COLO668 (cell line): ENCODE data around the gene PIK3C2G.

Experiments used
- DNase-seq: peaks from one replicate; lab custom pipeline; 2025; ENCODE audit not compliant: unreplicated experiment; lab: John Stamatoyannopoulos, UW

PIK3C2G gene

GRCh38 chr12:18277196-18277595 lies 15.9 kb downstream of the PIK3C2G start:
- DNase-seq: no peak

GRCh38 chr12:18280728-18281127 lies 19.4 kb downstream of the PIK3C2G start:
- DNase-seq: no peak

GRCh38 chr12:18281941-18282340 lies 20.6 kb downstream of the PIK3C2G start:
- no peak for DNase-seq

- DNase-seq: no peak
These were observed 22.5 kb downstream of the PIK3C2G start for GRCh38 chr12:18283831-18284230.

- no peak for DNase-seq
These were observed 23.1 kb downstream of the PIK3C2G start for GRCh38 chr12:18284386-18284785.

GRCh38 chr12:18285161-18285560 lies 23.8 kb downstream of the PIK3C2G start:
- no peak for DNase-seq

GRCh38 chr12:18290386-18290785 lies 29.1 kb downstream of the PIK3C2G start:
- no peak for DNase-seq

- no peak for DNase-seq
These were observed 33.6 kb downstream of the PIK3C2G start for GRCh38 chr12:18294889-18295288.

GRCh38 chr12:18296201-18296908 lies 35.0 kb downstream of the PIK3C2G start:
- no peak for DNase-seq

- no peak for DNase-seq
These were observed 35.6 kb downstream of the PIK3C2G start for GRCh38 chr12:18296909-18297280.

- DNase-seq: no peak
These were observed 36.6 kb downstream of the PIK3C2G start for GRCh38 chr12:18297902-18298301.

- no peak for DNase-seq
These were observed 41.6 kb downstream of the PIK3C2G start for GRCh38 chr12:18302809-18303430.

GRCh38 chr12:18304609-18305008 lies 43.3 kb downstream of the PIK3C2G start:
- DNase-seq: no peak

- no peak for DNase-seq
These were observed 45.0 kb downstream of the PIK3C2G start for GRCh38 chr12:18306311-18306710.

GRCh38 chr12:18313306-18313705 lies 52.0 kb downstream of the PIK3C2G start:
- no peak for DNase-seq

GRCh38 chr12:18320036-18320617 lies 58.8 kb downstream of the PIK3C2G start:
- DNase-seq: no peak

- no peak for DNase-seq
These were observed 59.7 kb downstream of the PIK3C2G start for GRCh38 chr12:18320976-18321375.

GRCh38 chr12:18323159-18323558 lies 61.8 kb downstream of the PIK3C2G start:
- no peak for DNase-seq

GRCh38 chr12:18327036-18327435 lies 65.7 kb downstream of the PIK3C2G start:
- DNase-seq: no peak

GRCh38 chr12:18332173-18332572 lies 70.9 kb downstream of the PIK3C2G start:
- no peak for DNase-seq

- no peak for DNase-seq
These were observed 78.3 kb downstream of the PIK3C2G start for GRCh38 chr12:18339633-18340032.

GRCh38 chr12:18340186-18340585 lies 78.9 kb downstream of the PIK3C2G start:
- DNase-seq: no peak
